ENCODE results near the gene CCDC68.
"Not testable (repeated sequence)": the region's sequence is repeated elsewhere in the genome, so short reads cannot be mapped to it uniquely, and the experiment has no call there.

The CCDC68 gene

GRCh38 chr18:54973046-54973445 lies 13.8 kb upstream of the CCDC68 start:
- Mint-ChIP-seq H3K9me3 (ENCODE audit: low read depth) (no peaks in the 10 kb centered on the region), H3K4me1 (ENCODE audit: low read depth) (no peaks in the 10 kb centered on the region), H3K36me3 (no peaks in the 10 kb centered on the region), H3K4me3 (no peak overlapping the region), H3K27me3 (no peaks in the 10 kb centered on the region), H3K27ac (no peak overlapping the region)

GRCh38 chr18:54968807-54969206 lies 9.5 kb upstream of the CCDC68 start:
- H3K27ac Mint-ChIP-seq = no peak overlapping the region
- no peaks in the 10 kb centered on the region for H3K36me3 Mint-ChIP-seq
- no peaks in the 10 kb centered on the region for H3K4me1 Mint-ChIP-seq (ENCODE audit: low read depth)
- H3K27me3 Mint-ChIP-seq = peaks cover 1% of the 10 kb centered on the region
- no peak overlapping the region for H3K4me3 Mint-ChIP-seq
- no peaks in the 10 kb centered on the region for H3K9me3 Mint-ChIP-seq (ENCODE audit: low read depth)

GRCh38 chr18:54968237-54968636 lies 9.0 kb upstream of the CCDC68 start:
- not testable (repeated sequence) for H3K4me3 Mint-ChIP-seq; H3K27ac Mint-ChIP-seq; H3K36me3 Mint-ChIP-seq; H3K9me3 Mint-ChIP-seq (ENCODE audit: low read depth); H3K4me1 Mint-ChIP-seq (ENCODE audit: low read depth); H3K27me3 Mint-ChIP-seq

- no peaks in the 10 kb centered on the region for H3K9me3 Mint-ChIP-seq (ENCODE audit: low read depth)
- H3K27me3 Mint-ChIP-seq = peaks cover 5% of the 10 kb centered on the region
Measured at GRCh38 chr18:54967786-54968185, 8.5 kb upstream of the CCDC68 start.

GRCh38 chr18:54964741-54965140 lies 5.5 kb upstream of the CCDC68 start:
- H3K27me3 Mint-ChIP-seq = peaks cover 11% of the 10 kb centered on the region
- H3K36me3 Mint-ChIP-seq = no peaks in the 10 kb centered on the region
- H3K4me3 Mint-ChIP-seq = no peak overlapping the region
- H3K9me3 Mint-ChIP-seq (ENCODE audit: low read depth) = no peaks in the 10 kb centered on the region
- H3K4me1 Mint-ChIP-seq (ENCODE audit: low read depth) = no peaks in the 10 kb centered on the region
- no peak overlapping the region for H3K27ac Mint-ChIP-seq

More at GRCh38 chr18:54967786-54968185, 8.5 kb upstream of the CCDC68 start:
- H3K27ac Mint-ChIP-seq = no peak overlapping the region
- no peak overlapping the region for H3K4me3 Mint-ChIP-seq
- no peaks in the 10 kb centered on the region for H3K36me3 Mint-ChIP-seq
- no peaks in the 10 kb centered on the region for H3K4me1 Mint-ChIP-seq (ENCODE audit: low read depth)

- Mint-ChIP-seq H3K27ac (no peak overlapping the region), H3K9me3 (ENCODE audit: low read depth) (no peaks in the 10 kb centered on the region), H3K27me3 (peaks cover 20% of the 10 kb centered on the region), H3K36me3 (no peaks in the 10 kb centered on the region), H3K4me3 (no peak overlapping the region), H3K4me1 (ENCODE audit: low read depth) (no peaks in the 10 kb centered on the region)
Measured at GRCh38 chr18:54962919-54963645, 3.8 kb upstream of the CCDC68 start.

GRCh38 chr18:54961868-54962267 lies 2.6 kb upstream of the CCDC68 start:
- no peaks in the 10 kb centered on the region for H3K36me3 Mint-ChIP-seq
- H3K4me3 Mint-ChIP-seq = no peak overlapping the region
- H3K27me3 Mint-ChIP-seq = peaks cover 22% of the 10 kb centered on the region
- H3K27ac Mint-ChIP-seq = no peak overlapping the region
- no peaks in the 10 kb centered on the region for H3K4me1 Mint-ChIP-seq (ENCODE audit: low read depth)
- no peaks in the 10 kb centered on the region for H3K9me3 Mint-ChIP-seq (ENCODE audit: low read depth)

- H3K36me3 Mint-ChIP-seq = no peaks in the 10 kb centered on the region
- no peaks in the 10 kb centered on the region for H3K9me3 Mint-ChIP-seq (ENCODE audit: low read depth)
- peaks cover 22% of the 10 kb centered on the region for H3K27me3 Mint-ChIP-seq
- H3K27ac Mint-ChIP-seq = no peak overlapping the region
- H3K4me1 Mint-ChIP-seq (ENCODE audit: low read depth) = no peaks in the 10 kb centered on the region
- H3K4me3 Mint-ChIP-seq = no peak overlapping the region
Measured at GRCh38 chr18:54961016-54961423, 1.8 kb upstream of the CCDC68 start.

GRCh38 chr18:54960197-54960596 lies 936 bp upstream of the CCDC68 start:
- no peak overlapping the region for H3K4me3 Mint-ChIP-seq
- no peaks in the 10 kb centered on the region for H3K9me3 Mint-ChIP-seq (ENCODE audit: low read depth)
- no peak overlapping the region for H3K27ac Mint-ChIP-seq
- H3K4me1 Mint-ChIP-seq (ENCODE audit: low read depth) = no peaks in the 10 kb centered on the region
- H3K27me3 Mint-ChIP-seq = peaks cover 22% of the 10 kb centered on the region
- no peaks in the 10 kb centered on the region for H3K36me3 Mint-ChIP-seq

GRCh38 chr18:54957996-54958395 lies 1.3 kb downstream of the CCDC68 start:
- Mint-ChIP-seq H3K27ac (no peak overlapping the region), H3K9me3 (ENCODE audit: low read depth) (no peaks in the 10 kb centered on the region), H3K4me3 (no peak overlapping the region), H3K27me3 (peaks cover 19% of the 10 kb centered on the region), H3K4me1 (ENCODE audit: low read depth) (no peaks in the 10 kb centered on the region), H3K36me3 (no peaks in the 10 kb centered on the region)

GRCh38 chr18:54957296-54957832 lies 1.9 kb downstream of the CCDC68 start:
- Mint-ChIP-seq H3K4me1 (ENCODE audit: low read depth) (no peaks in the 10 kb centered on the region), H3K9me3 (ENCODE audit: low read depth) (no peaks in the 10 kb centered on the region), H3K27ac (no peak overlapping the region), H3K27me3 (peaks cover 19% of the 10 kb centered on the region), H3K4me3 (no peak overlapping the region), H3K36me3 (no peaks in the 10 kb centered on the region)

GRCh38 chr18:54956506-54956905 lies 2.8 kb downstream of the CCDC68 start:
- Mint-ChIP-seq H3K27ac (no peak overlapping the region), H3K9me3 (ENCODE audit: low read depth) (no peaks in the 10 kb centered on the region), H3K4me1 (ENCODE audit: low read depth) (no peaks in the 10 kb centered on the region), H3K36me3 (no peaks in the 10 kb centered on the region), H3K27me3 (peaks cover 19% of the 10 kb centered on the region), H3K4me3 (no peak overlapping the region)

GRCh38 chr18:54952026-54952425 lies 7.2 kb downstream of the CCDC68 start:
- no peak overlapping the region for H3K27ac Mint-ChIP-seq
- no peaks in the 10 kb centered on the region for H3K36me3 Mint-ChIP-seq
- peaks cover 2% of the 10 kb centered on the region for H3K27me3 Mint-ChIP-seq
- H3K4me3 Mint-ChIP-seq = no peak overlapping the region
- no peaks in the 10 kb centered on the region for H3K9me3 Mint-ChIP-seq (ENCODE audit: low read depth)
- H3K4me1 Mint-ChIP-seq (ENCODE audit: low read depth) = peaks cover under 1% of the 10 kb centered on the region

GRCh38 chr18:54950221-54950620 lies 9.0 kb downstream of the CCDC68 start:
- Mint-ChIP-seq H3K27ac (no peak overlapping the region), H3K4me3 (no peak overlapping the region), H3K36me3 (no peaks in the 10 kb centered on the region), H3K4me1 (ENCODE audit: low read depth) (peaks cover 16% of the 10 kb centered on the region), H3K27me3 (peaks cover 2% of the 10 kb centered on the region), H3K9me3 (ENCODE audit: low read depth) (no peaks in the 10 kb centered on the region)

- Mint-ChIP-seq H3K36me3 (no peaks in the 10 kb centered on the region), H3K9me3 (ENCODE audit: low read depth) (no peaks in the 10 kb centered on the region), H3K27me3 (peaks cover 2% of the 10 kb centered on the region), H3K4me3 (no peak overlapping the region), H3K4me1 (ENCODE audit: low read depth) (peaks cover 18% of the 10 kb centered on the region), H3K27ac (no peak overlapping the region)
Measured at GRCh38 chr18:54949588-54949987, 9.7 kb downstream of the CCDC68 start.

GRCh38 chr18:54948350-54948837 lies 10.9 kb downstream of the CCDC68 start:
- H3K4me3 Mint-ChIP-seq = no peak overlapping the region
- no peaks in the 10 kb centered on the region for H3K27me3 Mint-ChIP-seq
- H3K9me3 Mint-ChIP-seq (ENCODE audit: low read depth) = no peaks in the 10 kb centered on the region
- no peaks in the 10 kb centered on the region for H3K36me3 Mint-ChIP-seq
- H3K4me1 Mint-ChIP-seq (ENCODE audit: low read depth) = peaks cover 18% of the 10 kb centered on the region
- H3K27ac Mint-ChIP-seq = no peak overlapping the region

Data from activated naive CD8-positive, alpha-beta T cell (primary cell).